GM18517 (cell line): ENCODE measurements around the gene PDE8B.

Experiments used
- ATAC-seq: cut with Tn5 transposase; IDR thresholded peaks from one replicate; pipeline ENCODE4 v1.9.1; 2021; ENCODE audit warnings: mild to moderate bottlenecking, moderate library complexity; ENCODE audit not compliant: unreplicated experiment

The PDE8B gene

GRCh38 chr5:77282337-77283027 is 72.0 kb downstream of the PDE8B start:
- ATAC-seq = no peak

GRCh38 chr5:77285251-77285841 is 74.9 kb downstream of the PDE8B start:
- ATAC-seq = no peak

- ATAC-seq = no peak
Observed at GRCh38 chr5:77292026-77292757, 81.7 kb downstream of the PDE8B start.

- no peak for ATAC-seq
Observed at GRCh38 chr5:77294185-77294584, 83.7 kb downstream of the PDE8B start.

GRCh38 chr5:77295863-77296378 is 85.4 kb downstream of the PDE8B start:
- ATAC-seq = no peak

GRCh38 chr5:77298146-77298545 is 87.7 kb downstream of the PDE8B start:
- ATAC-seq = no peak

- ATAC-seq = no peak
Observed at GRCh38 chr5:77300451-77300850, 90.0 kb downstream of the PDE8B start.

- ATAC-seq = no peak
Observed at GRCh38 chr5:77301447-77301883, 91.0 kb downstream of the PDE8B start.

GRCh38 chr5:77302247-77302646 is 91.8 kb downstream of the PDE8B start:
- no peak for ATAC-seq

GRCh38 chr5:77302653-77303052 is 92.2 kb downstream of the PDE8B start:
- ATAC-seq = no peak

GRCh38 chr5:77304388-77304787 is 93.9 kb downstream of the PDE8B start:
- no peak for ATAC-seq

- ATAC-seq = no peak
Observed at GRCh38 chr5:77305222-77305846, 94.9 kb downstream of the PDE8B start.

- no peak for ATAC-seq
Observed at GRCh38 chr5:77305956-77306355, 95.5 kb downstream of the PDE8B start.

GRCh38 chr5:77306531-77306930 is 96.1 kb downstream of the PDE8B start:
- ATAC-seq = no peak

- no peak for ATAC-seq
Observed at GRCh38 chr5:77308154-77308960, 97.9 kb downstream of the PDE8B start.

- no peak for ATAC-seq
Observed at GRCh38 chr5:77309140-77309539, 98.7 kb downstream of the PDE8B start.

- ATAC-seq = no peak
Observed at GRCh38 chr5:77310494-77311213, 100.2 kb downstream of the PDE8B start.

- no peak for ATAC-seq
Observed at GRCh38 chr5:77311214-77311571, 100.7 kb downstream of the PDE8B start.

- ATAC-seq = no peak
Observed at GRCh38 chr5:77312413-77312812, 101.9 kb downstream of the PDE8B start.
